OCI-LY7 (cell line): ENCODE data around the gene ZNF70. TPM values are rescaled to one million over a fixed set of nuclear protein-coding genes. Genes with fewer than 3 reads are reported as not detected.

Source experiments
- BruUV-seq: library from RNA; stranded (reverse); fragments of 400-500 nt; replicated peaks from 2 replicates; lab custom pipeline; 2021; lab: Mats Ljungman, UMichigan
- CTCF ChIA-PET: fragments of 300-600 bp; sonication (Branson Sonifier 250); formaldehyde crosslinking; loops from one replicate; lab custom pipeline; 2022; ENCODE audit warnings: antibody characterized with exemption; ENCODE audit not compliant: unreplicated experiment; lab: Charles Lee
- POLR2A ChIA-PET: fragments of 300-600 bp; sonication (Branson Sonifier 250); formaldehyde crosslinking; loops from one replicate; lab custom pipeline; 2022; ENCODE audit warnings: antibody characterized with exemption; lab: Charles Lee
- DNase-seq: peaks from one replicate; pipeline ENCODE4 v3.0.0-alpha.2; 2015; ENCODE audit warnings: low spot score
- H2AFZ ChIP-seq: fragments of 200-600 bp; sonication (generic), shearing (Covaris generic); 2 replicates; pipeline ENCODE4 v1.6.1; 2014; ENCODE audit warnings: mild to moderate bottlenecking, antibody characterized with exemption, low read length, moderate library complexity
- H3K27ac ChIP-seq: fragments of 200-600 bp; sonication (generic); 2 replicates; pipeline ENCODE4 v1.5.1; 2014; ENCODE audit warnings: mixed run types, low read depth, mild to moderate bottlenecking, moderate library complexity, low read length, inconsistent platforms; ENCODE audit not compliant: poor library complexity, severe bottlenecking
- H3K36me3 ChIP-seq: fragments of 200-600 bp; sonication (generic); 2 replicates; pipeline ENCODE4 v1.6.1; 2014; ENCODE audit warnings: mild to moderate bottlenecking, antibody characterized with exemption, low read length, moderate library complexity, mixed read lengths; ENCODE audit not compliant: insufficient read depth
- H3K4me1 ChIP-seq: fragments of 200-600 bp; sonication (generic); 2 replicates; pipeline ENCODE4 v1.5.1; 2014; ENCODE audit warnings: mild to moderate bottlenecking, low read length; ENCODE audit not compliant: insufficient read depth, poor library complexity, severe bottlenecking
- H3K4me2 ChIP-seq: fragments of 200-600 bp; sonication (generic); 2 replicates; pipeline ENCODE4 v1.6.1; 2014; ENCODE audit warnings: mild to moderate bottlenecking, low read length
- H3K4me3 ChIP-seq: fragments of 200-600 bp; sonication (generic); 2 replicates; pipeline ENCODE4 v1.5.1; 2014; ENCODE audit warnings: mild to moderate bottlenecking, low read depth, low read length; ENCODE audit not compliant: poor library complexity, severe bottlenecking
- H3K79me2 ChIP-seq: fragments of 200-600 bp; sonication (generic); 2 replicates; pipeline ENCODE4 v1.6.1; 2016; ENCODE audit warnings: low read depth, mild to moderate bottlenecking, low read length, moderate library complexity, mixed read lengths; ENCODE audit not compliant: insufficient read depth
- H3K9me2 ChIP-seq: fragments of 200-600 bp; sonication (generic); 2 replicates; pipeline ENCODE4 v1.6.1; 2016; ENCODE audit warnings: mild to moderate bottlenecking, low read length, mixed read lengths; ENCODE audit not compliant: insufficient read depth
- H3K9me3 ChIP-seq: fragments of 200-600 bp; sonication (generic); 2 replicates; pipeline ENCODE4 v1.6.1; 2014; ENCODE audit warnings: mild to moderate bottlenecking, mixed run types, low read length, mixed read lengths
- H4K20me1 ChIP-seq: fragments of 200-600 bp; sonication (generic); 2 replicates; pipeline ENCODE4 v1.6.1; 2014; ENCODE audit warnings: mild to moderate bottlenecking, antibody characterized with exemption, low read length, moderate library complexity, mixed read lengths; ENCODE audit not compliant: insufficient read depth
- EZH2phosphoT487 ChIP-seq: fragments of 200-600 bp; sonication (generic); IDR thresholded peaks from 2 replicates; pipeline ENCODE4 v1.6.1; 2018; ENCODE audit warnings: low read depth, borderline replicate concordance, mild to moderate bottlenecking, mixed run types, antibody characterized with exemption, low read length, moderate library complexity, mixed read lengths
- intact Hi-C: fragments of 100-400 bp; cut with micrococcal nuclease; formaldehyde crosslinking; loops from one replicate; pipeline ENCODE4 v1.10.0; 2022; ENCODE audit not compliant: unreplicated experiment
- total RNA-seq, 2 experiments: library from RNA; depleted of rRNA in 1 of 2; stranded (reverse); fragments of >200 nt in 1 of 2; shearing (Covaris generic) in 1 of 2; gene quantifications; 2 replicates each; pipeline ENCODE4 v1.2.3, GENCODE V29; 2014 to 2022
- TF ChIP-seq, protein P1 (sequence below): fragments of 200-600 bp; sonication (generic); conservative IDR thresholded peaks from 2 replicates; pipeline ENCODE4 v1.5.1; 2014; ENCODE audit warnings: mild to moderate bottlenecking, antibody characterized with exemption, low read length, moderate library complexity, mixed read lengths

ZNF70 gene
- total RNA-seq, 2 experiments from 2014 or later, result 6.0 to 8.4 TPM

DNA sequence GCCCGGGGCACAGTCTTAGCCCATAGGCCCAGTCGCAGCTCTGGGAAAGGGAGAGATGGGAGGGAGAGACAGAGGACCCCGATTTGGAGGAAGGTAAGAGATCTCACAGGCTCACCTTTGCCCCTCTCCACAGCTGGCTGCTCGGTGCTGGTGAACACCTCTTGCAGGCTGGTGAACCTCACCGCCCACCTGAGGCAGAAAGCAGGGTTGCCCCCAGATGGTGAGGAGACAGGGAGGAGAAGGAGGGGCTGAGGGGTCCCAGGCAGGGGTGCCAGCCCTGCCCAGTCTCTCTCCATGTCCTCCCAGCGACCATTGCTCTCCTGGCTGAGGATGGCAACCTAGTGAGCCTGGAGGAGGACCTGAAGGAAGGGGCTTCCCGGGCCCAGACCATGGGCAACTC, 13.0 kb upstream of the ZNF70 start:
- Histone ChIP-seq H3K9me2 (no peaks in the 10 kb centered on the region), H3K9me3 (no peaks in the 10 kb centered on the region), H3K4me3 (peak overlapping the region; percentile 99), H3K4me1 (peaks cover 48% of the 10 kb centered on the region), H2AFZ (no peak overlapping the region), H3K27ac (peak overlapping the region; percentile 74), H4K20me1 (peaks cover 12% of the 10 kb centered on the region; the same call in 1 of the 2 replicates), H3K36me3 (peaks cover 43% of the 10 kb centered on the region), H3K79me2 (peaks cover 26% of the 10 kb centered on the region), H3K4me2 (peak overlapping the region; percentile 98)
- TF ChIP-seq, protein P1, sequence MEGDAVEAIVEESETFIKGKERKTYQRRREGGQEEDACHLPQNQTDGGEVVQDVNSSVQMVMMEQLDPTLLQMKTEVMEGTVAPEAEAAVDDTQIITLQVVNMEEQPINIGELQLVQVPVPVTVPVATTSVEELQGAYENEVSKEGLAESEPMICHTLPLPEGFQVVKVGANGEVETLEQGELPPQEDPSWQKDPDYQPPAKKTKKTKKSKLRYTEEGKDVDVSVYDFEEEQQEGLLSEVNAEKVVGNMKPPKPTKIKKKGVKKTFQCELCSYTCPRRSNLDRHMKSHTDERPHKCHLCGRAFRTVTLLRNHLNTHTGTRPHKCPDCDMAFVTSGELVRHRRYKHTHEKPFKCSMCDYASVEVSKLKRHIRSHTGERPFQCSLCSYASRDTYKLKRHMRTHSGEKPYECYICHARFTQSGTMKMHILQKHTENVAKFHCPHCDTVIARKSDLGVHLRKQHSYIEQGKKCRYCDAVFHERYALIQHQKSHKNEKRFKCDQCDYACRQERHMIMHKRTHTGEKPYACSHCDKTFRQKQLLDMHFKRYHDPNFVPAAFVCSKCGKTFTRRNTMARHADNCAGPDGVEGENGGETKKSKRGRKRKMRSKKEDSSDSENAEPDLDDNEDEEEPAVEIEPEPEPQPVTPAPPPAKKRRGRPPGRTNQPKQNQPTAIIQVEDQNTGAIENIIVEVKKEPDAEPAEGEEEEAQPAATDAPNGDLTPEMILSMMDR, result no peak
- TF ChIP-seq EZH2phosphoT487, result no peak
- POLR2A ChIA-PET, result interaction anchor here (0.9 kb wide), 1 partner anchor 30 kb away, joined by 3 read pairs; no protein-coding TSS in a partner anchor
- intact Hi-C loops, result no loop called here
- CTCF ChIA-PET, result no interaction called here
- DNase-seq, result no peak
- no TSS peak for BruUV-seq

DNA sequence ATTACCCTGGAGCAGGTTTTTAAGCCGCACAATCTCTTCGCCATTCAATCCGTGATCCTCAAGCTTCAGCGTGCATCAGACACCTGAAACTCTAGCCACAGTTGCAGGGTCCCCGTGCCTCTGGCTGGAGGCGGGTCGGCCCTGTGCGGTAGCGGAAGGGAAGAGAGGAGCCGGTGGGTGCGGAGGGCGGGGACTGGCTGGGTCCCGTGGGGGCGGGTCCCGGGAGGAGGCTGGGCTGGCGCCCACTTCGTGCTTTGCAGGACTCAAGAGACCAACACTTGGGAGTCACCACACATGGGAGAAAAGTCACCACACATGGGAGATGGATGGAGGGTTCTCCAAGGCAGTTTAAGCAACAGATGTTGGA, 12.7 kb upstream of the ZNF70 start:
- Histone ChIP-seq H3K4me1 (peaks cover 44% of the 10 kb centered on the region), H3K9me2 (no peaks in the 10 kb centered on the region), H3K27ac (peak overlapping the region; percentile 74), H3K79me2 (peaks cover 26% of the 10 kb centered on the region), H4K20me1 (peaks cover 12% of the 10 kb centered on the region; the same call in 1 of the 2 replicates), H3K4me2 (peak overlapping the region; percentile 98), H2AFZ (no peak overlapping the region), H3K36me3 (peaks cover 43% of the 10 kb centered on the region), H3K4me3 (peak overlapping the region; percentile 99), H3K9me3 (no peaks in the 10 kb centered on the region)
- TF ChIP-seq, protein P1, result no peak
- no peak for TF ChIP-seq EZH2phosphoT487
- intact Hi-C loops, result no loop called here
- peak; percentile 73 for DNase-seq
- CTCF ChIA-PET, result no interaction called here
- BruUV-seq, result no TSS peak
- POLR2A ChIA-PET, result interaction anchor here (0.9 kb wide), 1 partner anchor 30 kb away, joined by 3 read pairs; no protein-coding TSS in a partner anchor

DNA sequence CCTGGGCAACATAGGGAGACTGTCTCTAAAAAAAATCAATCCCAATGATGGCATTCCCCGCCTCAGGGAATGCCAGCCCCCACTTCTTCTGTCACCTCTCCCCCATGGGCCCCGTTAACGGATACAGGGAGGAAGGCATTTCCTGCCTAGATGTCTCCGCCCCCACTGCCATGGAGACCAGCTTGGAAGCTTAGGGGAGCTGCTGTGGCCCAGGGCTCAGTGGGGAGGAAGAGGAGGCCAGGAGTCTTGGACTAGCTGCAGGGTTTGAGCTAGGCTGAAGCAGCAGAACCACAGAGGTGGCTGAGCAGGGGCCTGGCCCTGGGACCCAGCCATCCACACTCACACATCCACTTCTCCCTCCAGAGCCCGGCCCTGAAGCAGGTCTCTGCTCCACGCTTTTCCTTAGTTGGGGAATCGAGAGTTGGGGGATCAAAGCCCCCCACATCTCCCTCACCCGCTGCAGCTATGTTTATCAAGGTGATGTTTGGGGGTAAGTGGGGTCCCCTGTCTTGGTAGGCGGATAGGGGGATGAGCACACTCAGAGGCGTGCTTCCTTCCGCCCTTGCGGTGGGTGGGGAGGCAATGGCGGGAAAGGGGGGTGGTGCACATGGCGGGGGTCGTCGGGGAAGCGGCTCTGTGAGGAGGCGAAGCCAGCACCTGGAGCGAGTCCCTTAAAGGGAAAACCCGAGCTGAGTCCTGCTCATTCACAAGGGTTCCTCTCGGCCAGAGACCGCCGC, 12.1 kb upstream of the ZNF70 start, which contains the start of gene C22orf15:
TSS of gene C22orf15 (plus strand) at position 149 of the 737 bp plus-strand sequence. CDS start at position 466, 317 bp downstream.
- no peak for TF ChIP-seq EZH2phosphoT487
- TF ChIP-seq, protein P1, result no peak
- Histone ChIP-seq H3K4me2 (peak within 1 kb of the TSS; percentile 98), H3K4me3 (peak within 1 kb of the TSS; percentile 99), H4K20me1 (peaks cover 12% of the 10 kb centered on the region; the same call in 1 of the 2 replicates), H3K9me3 (no peaks in the 10 kb centered on the region), H3K36me3 (peaks cover 43% of the 10 kb centered on the region), H3K27ac (peak within 1 kb of the TSS; percentile 74), H3K4me1 (peaks cover 41% of the 10 kb centered on the region), H3K79me2 (peaks cover 26% of the 10 kb centered on the region), H3K9me2 (no peaks in the 10 kb centered on the region), H2AFZ (no peak within 1 kb of the TSS)
- POLR2A ChIA-PET, result interaction anchor here (0.7 to 0.9 kb wide), 2 partner anchors 29 to 66 kb away, joined by 3 to 7 read pairs; no protein-coding TSS in a partner anchor
- no peak for DNase-seq
- no TSS peak for BruUV-seq
- CTCF ChIA-PET, result interaction anchor here (0.6 kb wide), 1 partner anchor 16 kb away, joined by 3 read pairs; no protein-coding TSS in a partner anchor
- intact Hi-C loops, result no loop called here
